ENCODE data around the gene KRT25. TPM values are rescaled to one million over a fixed set of nuclear protein-coding genes. Genes with fewer than 3 reads are reported as not detected.

Gene KRT25
- total RNA-seq, 1 experiment from 2014 or later = not detected

DNA sequence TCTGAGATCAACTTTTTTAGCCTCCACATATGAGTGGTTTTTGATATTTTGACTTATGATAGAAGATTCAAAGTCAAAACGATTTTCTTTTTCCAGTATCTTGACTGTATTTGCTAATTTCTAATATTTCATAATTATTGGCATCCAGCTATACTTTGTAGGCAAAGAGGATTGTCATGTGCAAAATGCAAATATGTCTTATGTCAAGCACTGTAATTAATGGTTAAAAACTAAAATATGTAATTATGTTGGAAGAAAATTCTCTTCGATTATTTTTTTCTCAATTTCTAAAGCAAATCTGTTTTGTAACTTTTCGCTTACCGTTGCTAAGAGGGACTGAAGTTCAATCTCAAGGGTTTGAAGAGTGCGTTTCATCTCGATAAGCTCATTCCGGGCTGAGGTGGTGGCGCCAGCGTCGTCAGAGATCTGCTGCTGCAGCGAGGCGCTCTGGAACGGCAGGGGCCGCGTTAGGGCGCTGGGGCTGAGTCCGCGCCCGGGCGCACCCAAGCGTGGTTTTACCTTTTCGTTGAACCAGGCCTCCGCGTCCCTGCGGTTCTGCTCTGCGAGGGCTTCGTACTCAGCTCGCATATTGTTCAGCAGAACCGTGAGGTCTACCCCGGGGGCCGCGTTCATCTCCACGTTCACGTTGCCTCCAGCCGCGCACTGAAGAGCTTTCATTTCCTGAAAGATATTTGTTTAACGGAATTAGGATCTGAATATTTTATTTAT lies 24.2 kb upstream of the KRT25 start:
- DNase-seq = no peak
- intact Hi-C loops (cut with micrococcal nuclease; ENCODE audit: unreplicated experiment) = no loop called here
- Mint-ChIP-seq H3K4me3 (ENCODE audit: low read depth, unreplicated experiment) (no peak overlapping the region), H3K27me3 (ENCODE audit: unreplicated experiment) (peaks cover 72% of the 10 kb centered on the region), H3K9me3 (ENCODE audit: low read depth, unreplicated experiment) (no peaks in the 10 kb centered on the region), H3K4me1 (ENCODE audit: low read depth, unreplicated experiment) (no peaks in the 10 kb centered on the region), H3K36me3 (ENCODE audit: insufficient read depth, unreplicated experiment) (no peaks in the 10 kb centered on the region), H3K27ac (ENCODE audit: unreplicated experiment) (no peak overlapping the region)
- CTCF ChIA-PET = interaction anchor here (0.5 to 1.6 kb wide), 8 partner anchors 12 to 704 kb away, joined by 3 to 8 read pairs (median 3); partner anchors contain the start of genes KRT222 and KRT25
- BruUV-seq (replicated peaks) = no TSS peak
- TF ChIP-seq, protein P1, sequence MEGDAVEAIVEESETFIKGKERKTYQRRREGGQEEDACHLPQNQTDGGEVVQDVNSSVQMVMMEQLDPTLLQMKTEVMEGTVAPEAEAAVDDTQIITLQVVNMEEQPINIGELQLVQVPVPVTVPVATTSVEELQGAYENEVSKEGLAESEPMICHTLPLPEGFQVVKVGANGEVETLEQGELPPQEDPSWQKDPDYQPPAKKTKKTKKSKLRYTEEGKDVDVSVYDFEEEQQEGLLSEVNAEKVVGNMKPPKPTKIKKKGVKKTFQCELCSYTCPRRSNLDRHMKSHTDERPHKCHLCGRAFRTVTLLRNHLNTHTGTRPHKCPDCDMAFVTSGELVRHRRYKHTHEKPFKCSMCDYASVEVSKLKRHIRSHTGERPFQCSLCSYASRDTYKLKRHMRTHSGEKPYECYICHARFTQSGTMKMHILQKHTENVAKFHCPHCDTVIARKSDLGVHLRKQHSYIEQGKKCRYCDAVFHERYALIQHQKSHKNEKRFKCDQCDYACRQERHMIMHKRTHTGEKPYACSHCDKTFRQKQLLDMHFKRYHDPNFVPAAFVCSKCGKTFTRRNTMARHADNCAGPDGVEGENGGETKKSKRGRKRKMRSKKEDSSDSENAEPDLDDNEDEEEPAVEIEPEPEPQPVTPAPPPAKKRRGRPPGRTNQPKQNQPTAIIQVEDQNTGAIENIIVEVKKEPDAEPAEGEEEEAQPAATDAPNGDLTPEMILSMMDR (IDR thresholded peaks at IDR 0.05; ENCODE audit: unreplicated experiment) = no peak

DNA sequence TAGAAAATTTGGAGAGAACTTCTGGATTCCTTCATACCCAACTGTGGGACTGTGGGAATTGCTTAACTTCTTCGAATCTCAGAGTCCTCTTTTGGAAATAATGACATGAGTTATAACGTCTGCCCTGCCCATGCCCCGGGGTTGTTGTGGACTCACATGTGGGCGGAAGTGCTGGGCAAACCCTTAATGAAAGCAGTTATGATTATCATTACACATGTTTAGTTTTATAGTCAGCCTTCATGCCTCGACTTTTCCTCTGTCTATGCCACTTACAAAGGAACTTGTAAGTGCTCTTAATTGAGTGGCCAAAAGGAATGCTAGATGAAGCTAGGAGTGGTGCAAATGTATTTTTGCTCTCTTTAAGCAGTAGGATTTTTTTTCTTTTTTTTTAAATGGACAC lies 23.3 kb upstream of the KRT25 start:
- DNase-seq = no peak
- CTCF ChIA-PET = interaction anchor here (0.5 to 1.6 kb wide), 7 partner anchors 11 to 912 kb away, joined by 3 read pairs; partner anchors contain the start of gene KRT25
- peaks cover 69% of the 10 kb centered on the region for H3K27me3 Mint-ChIP-seq (ENCODE audit: unreplicated experiment)
- H3K36me3 Mint-ChIP-seq (ENCODE audit: insufficient read depth, unreplicated experiment) = no peaks in the 10 kb centered on the region
- H3K4me1 Mint-ChIP-seq (ENCODE audit: low read depth, unreplicated experiment) = no peaks in the 10 kb centered on the region
- H3K9me3 Mint-ChIP-seq (ENCODE audit: low read depth, unreplicated experiment) = no peaks in the 10 kb centered on the region
- intact Hi-C loops (cut with micrococcal nuclease; ENCODE audit: unreplicated experiment) = no loop called here
- no TSS peak for BruUV-seq (replicated peaks)
- H3K4me3 Mint-ChIP-seq (ENCODE audit: low read depth, unreplicated experiment) = no peak overlapping the region
- H3K27ac Mint-ChIP-seq (ENCODE audit: unreplicated experiment) = no peak overlapping the region
- TF ChIP-seq, protein P1 (IDR thresholded peaks at IDR 0.05; ENCODE audit: unreplicated experiment) = no peak

DNA sequence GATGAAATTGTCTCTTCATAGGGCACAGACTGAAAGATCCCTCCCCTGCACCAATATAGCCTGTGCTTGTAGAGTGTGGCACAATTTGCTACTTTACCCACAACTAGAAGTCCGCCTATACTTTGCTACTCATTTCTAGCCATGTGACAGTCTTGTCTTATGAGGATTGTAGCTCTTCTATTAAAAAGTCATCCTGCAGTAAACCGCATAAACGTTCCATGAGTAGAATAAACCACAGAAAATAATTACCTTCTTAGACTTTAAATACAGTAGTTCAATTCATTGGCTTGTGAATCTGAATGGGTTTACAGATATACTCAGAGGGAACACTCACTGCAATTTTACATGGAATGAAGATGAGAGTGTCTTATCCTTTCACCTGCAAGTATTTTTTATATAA lies 22.8 kb upstream of the KRT25 start:
- no peak for DNase-seq
- TF ChIP-seq, protein P1 (IDR thresholded peaks at IDR 0.05; ENCODE audit: unreplicated experiment) = no peak
- H3K27ac Mint-ChIP-seq (ENCODE audit: unreplicated experiment) = no peak overlapping the region
- H3K27me3 Mint-ChIP-seq (ENCODE audit: unreplicated experiment) = peaks cover 68% of the 10 kb centered on the region
- intact Hi-C loops (cut with micrococcal nuclease; ENCODE audit: unreplicated experiment) = no loop called here
- BruUV-seq (replicated peaks) = no TSS peak
- H3K4me1 Mint-ChIP-seq (ENCODE audit: low read depth, unreplicated experiment) = no peaks in the 10 kb centered on the region
- CTCF ChIA-PET = interaction anchor here (0.6 to 1.8 kb wide), 7 partner anchors 11 to 912 kb away, joined by 3 to 5 read pairs (median 3); no protein-coding TSS in a partner anchor
- H3K36me3 Mint-ChIP-seq (ENCODE audit: insufficient read depth, unreplicated experiment) = no peaks in the 10 kb centered on the region
- H3K4me3 Mint-ChIP-seq (ENCODE audit: low read depth, unreplicated experiment) = no peak overlapping the region
- H3K9me3 Mint-ChIP-seq (ENCODE audit: low read depth, unreplicated experiment) = no peaks in the 10 kb centered on the region

DNA sequence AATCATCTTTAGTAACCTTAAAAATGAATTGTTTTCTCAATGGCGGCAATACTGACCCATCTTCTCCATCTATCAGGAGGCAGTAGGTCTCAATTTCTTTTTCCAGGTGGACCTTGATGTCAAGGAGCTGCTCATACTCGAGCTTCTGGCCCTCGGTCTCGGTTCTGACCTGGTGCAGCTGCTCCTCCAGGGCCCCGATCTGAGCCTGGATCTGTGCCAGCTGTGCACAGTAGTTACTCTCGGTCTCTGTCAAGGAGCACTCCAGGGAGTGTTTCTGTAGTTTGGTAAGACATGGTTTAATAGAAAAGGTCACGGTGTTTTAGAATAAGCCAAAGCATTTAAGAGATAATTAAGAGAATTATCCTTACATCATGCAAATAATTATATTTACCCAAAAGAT lies 22.3 kb upstream of the KRT25 start:
- CTCF ChIA-PET = interaction anchor here (0.6 to 1.8 kb wide), 9 partner anchors 8 to 911 kb away, joined by 3 to 5 read pairs (median 3); no protein-coding TSS in a partner anchor
- Mint-ChIP-seq H3K27me3 (ENCODE audit: unreplicated experiment) (peaks cover 68% of the 10 kb centered on the region), H3K27ac (ENCODE audit: unreplicated experiment) (no peak overlapping the region), H3K4me3 (ENCODE audit: low read depth, unreplicated experiment) (no peak overlapping the region), H3K36me3 (ENCODE audit: insufficient read depth, unreplicated experiment) (no peaks in the 10 kb centered on the region), H3K4me1 (ENCODE audit: low read depth, unreplicated experiment) (no peaks in the 10 kb centered on the region), H3K9me3 (ENCODE audit: low read depth, unreplicated experiment) (no peaks in the 10 kb centered on the region)
- intact Hi-C loops (cut with micrococcal nuclease; ENCODE audit: unreplicated experiment) = no loop called here
- DNase-seq = no peak
- no TSS peak for BruUV-seq (replicated peaks)
- TF ChIP-seq, protein P1 (IDR thresholded peaks at IDR 0.05; ENCODE audit: unreplicated experiment) = no peak
